DOHH2 (cell line): ENCODE measurements around the gene LRRC1.

ENCODE experiments used
- CTCF ChIP-seq: fragments of 200-600 bp; sonication (generic); IDR thresholded peaks from one replicate; pipeline ENCODE4 v1.5.1; 2014; ENCODE audit warnings: antibody characterized with exemption, mild to moderate bottlenecking, low read depth, low read length; ENCODE audit not compliant: poor library complexity, severe bottlenecking
- EZH2phosphoT487 ChIP-seq: fragments of 200-600 bp; sonication (generic); IDR thresholded peaks from 2 replicates; pipeline ENCODE4 v1.6.1; 2017; ENCODE audit warnings: borderline replicate concordance, mild to moderate bottlenecking, antibody characterized with exemption, low read length, moderate library complexity, mixed read lengths

- TF ChIP-seq CTCF: no peak
- no peak for TF ChIP-seq EZH2phosphoT487
Observed at GRCh38 chr6:53754330-53754729, 40.5 kb upstream of the LRRC1 start.
